HG03135 (cell line): Measurements from ENCODE around the gene SERPINA12.

Experiments used
- ATAC-seq: cut with Tn5 transposase; IDR thresholded peaks from one replicate; pipeline ENCODE4 v1.9.1; 2021; ENCODE audit warnings: mild to moderate bottlenecking, moderate library complexity; ENCODE audit not compliant: unreplicated experiment

The SERPINA12 gene

GRCh38 chr14:94467728-94468520, 41.3 kb downstream of the SERPINA12 start:
- no peak for ATAC-seq

- ATAC-seq = no peak
Observed at GRCh38 chr14:94466706-94467370, 42.4 kb downstream of the SERPINA12 start.

GRCh38 chr14:94465042-94465441, 44.2 kb downstream of the SERPINA12 start:
- no peak for ATAC-seq

GRCh38 chr14:94464290-94464689, 45.0 kb downstream of the SERPINA12 start:
- no peak for ATAC-seq

- no peak for ATAC-seq
Observed at GRCh38 chr14:94462763-94463572, 46.3 kb downstream of the SERPINA12 start.

GRCh38 chr14:94462219-94462551, 47.1 kb downstream of the SERPINA12 start:
- ATAC-seq = no peak

GRCh38 chr14:94461526-94462218, 47.6 kb downstream of the SERPINA12 start:
- ATAC-seq = no peak

GRCh38 chr14:94460631-94461416, 48.4 kb downstream of the SERPINA12 start:
- ATAC-seq = no peak

- ATAC-seq = no peak
Observed at GRCh38 chr14:94458558-94459205, 50.6 kb downstream of the SERPINA12 start.

GRCh38 chr14:94458096-94458495, 51.2 kb downstream of the SERPINA12 start:
- ATAC-seq = no peak

GRCh38 chr14:94455928-94456327, 53.3 kb downstream of the SERPINA12 start:
- no peak for ATAC-seq

- ATAC-seq = no peak
Observed at GRCh38 chr14:94451826-94452225, 57.4 kb downstream of the SERPINA12 start.

GRCh38 chr14:94451091-94451771, 58.0 kb downstream of the SERPINA12 start:
- no peak for ATAC-seq

- no peak for ATAC-seq
Observed at GRCh38 chr14:94450722-94451090, 58.6 kb downstream of the SERPINA12 start.

GRCh38 chr14:94449930-94450329, 59.3 kb downstream of the SERPINA12 start:
- no peak for ATAC-seq

GRCh38 chr14:94448071-94448808, 61.0 kb downstream of the SERPINA12 start:
- ATAC-seq = no peak

- ATAC-seq = no peak
Observed at GRCh38 chr14:94447206-94447605, 62.1 kb downstream of the SERPINA12 start.

- ATAC-seq = no peak
Observed at GRCh38 chr14:94446126-94446525, 63.1 kb downstream of the SERPINA12 start.

GRCh38 chr14:94445003-94445402, 64.3 kb downstream of the SERPINA12 start:
- ATAC-seq = no peak
